NCI-H446 (cell line): ENCODE measurements around the gene DCLRE1C.
"Not testable (repeated sequence)": the region's sequence is repeated elsewhere in the genome, so short reads cannot be mapped to it uniquely, and the experiment has no call there.

Experiments used
- DNase-seq, 2 experiments: peaks; one replicate each; lab custom pipeline; 2025; lab: John Stamatoyannopoulos, UW

Gene DCLRE1C

DNA sequence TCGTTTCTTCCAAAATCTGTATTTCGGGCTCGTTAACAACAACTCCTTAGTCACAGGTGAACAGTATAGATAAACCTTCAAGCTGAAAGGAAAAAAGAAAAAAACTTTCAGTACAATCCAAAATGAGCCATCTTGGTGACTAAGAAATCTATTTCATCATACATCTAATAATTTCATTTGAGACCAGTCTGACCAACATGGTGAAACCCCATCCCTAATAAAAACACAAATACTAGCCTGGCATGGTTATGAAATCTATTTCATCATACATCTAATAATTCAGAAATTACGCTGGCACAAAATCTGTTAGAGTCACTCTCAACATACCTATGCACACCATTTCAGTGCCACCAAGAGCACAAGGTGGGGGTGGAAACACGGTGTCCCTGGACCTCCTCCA is 8.8 kb downstream of the DCLRE1C start:
- DNase-seq: no peak

DNA sequence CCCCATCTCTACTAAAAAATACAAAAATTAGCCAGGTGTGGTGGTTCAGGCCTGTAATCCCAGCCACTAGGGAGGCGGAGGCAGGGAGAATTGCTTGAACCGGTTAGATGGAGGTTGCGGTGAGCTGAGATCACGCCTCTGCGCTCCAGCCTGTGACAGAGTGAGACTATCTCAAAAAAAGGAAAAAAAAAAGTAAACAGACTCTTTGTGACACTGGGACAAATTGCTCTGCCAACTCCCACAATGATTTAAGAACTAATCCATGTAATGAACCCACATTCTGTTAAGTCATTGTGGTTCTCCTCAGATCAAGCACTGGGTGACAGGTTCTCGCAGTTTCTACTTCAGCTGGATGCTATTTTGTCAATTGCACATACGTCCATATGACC is 11.0 kb downstream of the DCLRE1C start:
- not testable (repeated sequence) for DNase-seq

DNA sequence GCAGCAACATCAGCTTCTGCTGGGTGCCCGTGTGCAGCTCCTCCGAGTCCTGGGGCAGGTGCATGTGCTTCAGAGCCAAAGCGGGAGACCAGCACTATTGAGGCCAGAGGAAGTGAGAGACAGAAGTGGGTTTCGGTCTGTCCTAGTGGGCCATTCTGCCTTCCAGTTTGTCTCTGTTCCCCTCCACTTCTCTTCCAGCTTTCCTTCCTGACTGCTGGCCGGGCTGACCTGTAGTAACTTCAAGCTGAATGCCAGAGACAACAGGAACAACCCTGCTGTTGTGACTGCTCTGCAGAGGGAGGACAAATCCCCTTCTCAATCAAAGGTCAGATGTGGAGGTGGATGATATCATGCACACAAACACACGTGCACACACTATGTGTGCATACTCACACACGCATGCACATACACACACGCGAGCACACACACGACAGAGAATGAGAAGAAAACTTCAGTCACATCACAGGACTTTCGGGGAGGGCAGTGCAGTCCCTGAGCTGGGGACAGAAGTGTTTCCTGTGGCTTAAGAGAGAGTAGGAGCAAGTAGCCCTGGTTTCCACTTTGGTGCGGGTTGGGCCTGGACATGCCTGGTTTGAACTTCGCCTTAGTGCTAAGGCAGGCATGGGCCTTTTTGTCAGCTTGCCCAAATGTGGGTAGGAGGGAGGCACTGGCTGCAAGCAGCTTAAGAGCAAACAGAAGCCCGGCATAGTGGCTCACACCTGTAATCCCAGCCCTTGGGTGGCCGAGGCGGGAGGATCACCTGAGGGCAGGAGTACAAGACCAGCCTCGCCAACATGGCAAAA is 11.5 kb downstream of the DCLRE1C start:
- not testable (repeated sequence) for DNase-seq

DNA sequence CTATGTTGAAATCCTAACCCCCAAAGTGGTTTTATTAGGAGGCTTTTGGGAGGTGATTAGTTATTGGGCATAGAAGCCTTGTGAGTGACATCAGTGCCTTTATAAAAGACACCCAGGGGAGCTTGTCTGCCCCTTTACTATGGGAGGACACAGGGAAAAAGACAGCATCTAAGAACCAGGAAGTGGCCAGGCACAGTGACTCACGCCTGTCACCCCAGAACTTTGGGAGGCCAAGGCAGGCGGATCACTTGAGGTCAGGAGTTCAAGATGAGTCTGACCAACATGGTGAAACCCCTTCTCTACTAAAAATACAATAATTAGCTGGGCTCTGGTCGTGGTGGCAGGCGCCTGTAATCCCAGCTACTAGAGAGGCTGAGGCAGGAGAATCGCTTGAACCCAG is 14.9 kb downstream of the DCLRE1C start:
- not testable (repeated sequence) for DNase-seq

DNA sequence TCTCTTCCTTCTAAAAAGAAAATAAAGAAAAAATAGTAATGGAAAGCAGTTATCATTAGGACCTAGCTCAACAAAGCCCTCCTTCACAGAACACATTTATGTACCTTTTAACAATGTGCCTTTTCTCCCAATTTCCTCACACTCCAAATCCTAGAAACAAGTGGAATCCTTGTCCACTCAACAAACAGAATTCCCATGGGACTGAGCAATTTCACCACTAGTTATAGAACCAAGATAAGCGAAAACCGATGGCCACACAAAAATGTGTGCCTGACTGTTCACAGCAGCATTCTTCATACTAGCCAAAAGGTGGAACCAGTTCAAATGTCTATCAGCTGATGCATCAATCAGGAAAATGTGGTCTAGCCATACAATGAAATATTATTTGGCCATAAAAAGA is 17.3 kb downstream of the DCLRE1C start:
- no peak for DNase-seq

DNA sequence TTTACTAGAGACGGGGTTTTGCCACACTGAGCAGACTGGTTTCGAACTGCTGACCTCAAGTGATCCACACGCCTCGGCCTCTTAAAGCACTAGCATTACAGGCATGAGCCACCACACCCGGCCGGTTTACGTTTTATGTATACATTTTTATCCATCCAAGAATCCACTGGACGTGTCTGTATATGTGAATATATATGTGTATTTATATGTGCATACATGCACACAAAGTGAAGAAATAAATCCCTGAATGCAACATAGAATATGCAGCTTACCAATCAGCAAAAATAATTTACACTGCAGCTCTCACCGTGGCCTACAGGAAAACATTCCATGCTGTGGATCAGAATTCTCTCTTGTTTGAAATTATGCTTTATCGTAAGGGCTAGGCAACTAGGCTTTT is 23.3 kb downstream of the DCLRE1C start:
- DNase-seq: no peak

DNA sequence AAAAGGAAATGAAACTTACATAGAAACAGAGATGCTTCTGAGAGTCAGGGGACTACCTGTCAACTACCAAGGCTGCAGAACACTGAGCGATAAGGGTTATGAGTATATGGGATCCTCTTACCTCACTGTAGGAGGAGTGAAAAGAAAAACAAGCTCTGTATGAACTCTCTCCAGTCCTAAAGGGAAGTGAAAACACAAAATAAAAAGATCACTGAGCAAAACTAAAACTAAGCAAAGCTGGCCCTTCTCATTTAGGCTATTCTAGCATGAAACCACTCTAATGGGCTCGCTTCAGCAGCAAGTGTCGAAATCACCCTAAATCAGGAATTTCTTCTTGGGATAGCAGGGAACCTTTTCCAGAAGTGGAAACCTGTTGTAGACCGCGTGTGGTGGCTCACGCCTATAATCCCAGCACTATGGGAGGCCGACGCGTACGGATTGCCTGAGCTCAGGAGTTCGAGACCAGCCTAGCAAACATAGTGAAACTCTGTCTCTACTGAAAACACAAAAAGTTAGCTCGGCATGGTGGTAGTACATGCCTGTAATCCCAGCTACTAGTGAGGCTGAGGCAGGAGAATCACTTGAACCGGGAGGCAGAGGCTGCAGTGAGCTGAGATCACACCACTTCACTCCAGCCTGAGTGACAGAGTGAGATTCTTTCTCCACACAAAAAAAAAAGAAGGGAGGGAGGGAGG is 27.0 kb downstream of the DCLRE1C start:
- DNase-seq: no peak

DNA sequence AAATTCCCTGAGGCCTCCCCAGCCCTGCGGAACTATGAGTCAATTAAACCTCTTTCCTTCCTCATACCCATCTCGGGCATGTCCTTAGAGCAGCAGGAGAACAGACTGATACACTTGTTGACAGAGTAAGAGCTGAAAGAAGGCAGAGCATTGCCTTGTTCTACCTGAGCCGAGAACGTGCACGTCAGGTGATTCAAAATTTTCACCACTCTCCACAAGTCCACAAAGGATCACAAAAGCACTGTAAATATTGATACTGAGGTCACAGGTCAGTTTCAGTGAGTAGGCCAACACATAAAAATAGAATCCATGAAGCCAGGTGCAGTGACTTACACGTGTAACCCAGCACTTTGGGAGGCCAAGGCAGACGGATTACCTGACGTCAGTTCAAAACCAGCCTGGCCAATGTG is 27.8 kb downstream of the DCLRE1C start:
- no peak for DNase-seq

DNA sequence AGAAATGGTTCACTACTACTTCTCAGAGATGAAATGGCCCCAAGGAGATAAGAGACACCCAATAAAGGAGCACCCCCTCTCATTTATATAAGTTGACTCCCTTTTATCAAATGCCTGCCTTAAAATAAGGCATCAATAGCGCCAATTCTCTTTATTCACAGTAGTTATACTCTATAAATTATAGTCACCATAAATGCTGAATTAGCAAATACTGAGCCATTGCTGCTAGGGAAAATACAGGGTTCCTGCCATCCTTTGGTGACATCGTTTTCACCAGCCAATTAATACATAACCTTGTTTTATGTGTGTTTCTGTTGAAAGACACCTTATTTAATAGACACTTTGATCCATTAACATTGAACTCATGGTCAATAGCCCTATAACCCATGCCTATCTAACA is 28.6 kb downstream of the DCLRE1C start:
- DNase-seq: no peak

DNA sequence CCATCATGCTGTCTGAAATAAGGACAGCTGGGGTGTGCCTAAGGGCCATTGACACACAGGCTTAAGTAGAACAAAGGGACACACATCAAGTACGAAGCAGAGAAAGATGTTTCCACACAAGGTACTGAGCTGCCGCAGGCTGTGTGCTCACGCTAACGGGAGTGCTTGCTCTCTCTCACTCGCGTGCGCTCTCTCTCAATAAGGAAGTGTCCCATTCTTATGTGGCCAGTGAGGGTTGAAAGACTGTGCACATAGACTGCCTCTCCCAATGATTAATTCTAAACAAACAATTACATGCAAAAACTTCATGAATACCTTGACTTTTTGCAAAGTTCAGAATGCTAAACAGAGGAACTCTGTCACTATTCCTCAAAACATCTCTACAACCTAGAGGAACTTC is 29.9 kb downstream of the DCLRE1C start:
- DNase-seq: no peak

DNA sequence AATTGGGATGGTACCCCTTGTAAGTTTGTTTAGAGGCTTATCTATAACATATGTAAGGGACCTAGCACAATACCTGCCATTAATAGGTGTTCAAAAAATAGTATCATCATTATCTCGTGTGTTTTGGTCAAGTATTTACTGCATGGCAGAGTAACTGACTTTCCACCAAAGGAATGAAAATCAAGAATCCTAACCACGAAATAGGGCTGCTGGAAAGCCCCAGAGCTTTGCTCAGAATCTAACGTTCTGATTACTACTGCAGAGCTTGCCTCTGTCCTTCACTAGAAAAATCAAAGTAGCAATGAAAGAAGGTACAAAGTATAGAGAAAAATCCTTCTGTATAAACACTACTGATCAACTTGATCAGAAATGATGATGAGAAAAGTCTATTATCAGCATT is 34.9 kb downstream of the DCLRE1C start:
- DNase-seq: no peak

DNA sequence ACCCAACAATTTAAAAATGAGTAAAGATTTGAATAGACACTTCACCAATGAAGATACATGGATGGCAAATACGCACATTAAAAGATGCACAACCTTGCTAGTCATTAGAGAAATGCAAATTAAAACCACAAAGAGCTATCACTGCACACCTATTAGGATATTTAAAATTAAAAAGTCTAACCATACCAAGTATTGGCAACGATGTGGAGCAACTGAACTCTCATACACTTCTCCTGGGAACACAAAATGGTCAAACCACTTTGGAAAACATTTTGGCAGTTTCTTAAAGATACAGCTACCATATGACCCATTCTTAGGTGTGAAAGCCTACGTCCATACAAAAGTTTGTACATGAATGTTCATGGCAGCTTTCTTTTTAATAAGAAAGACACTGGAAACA is 36.1 kb downstream of the DCLRE1C start:
- no peak for DNase-seq

DNA sequence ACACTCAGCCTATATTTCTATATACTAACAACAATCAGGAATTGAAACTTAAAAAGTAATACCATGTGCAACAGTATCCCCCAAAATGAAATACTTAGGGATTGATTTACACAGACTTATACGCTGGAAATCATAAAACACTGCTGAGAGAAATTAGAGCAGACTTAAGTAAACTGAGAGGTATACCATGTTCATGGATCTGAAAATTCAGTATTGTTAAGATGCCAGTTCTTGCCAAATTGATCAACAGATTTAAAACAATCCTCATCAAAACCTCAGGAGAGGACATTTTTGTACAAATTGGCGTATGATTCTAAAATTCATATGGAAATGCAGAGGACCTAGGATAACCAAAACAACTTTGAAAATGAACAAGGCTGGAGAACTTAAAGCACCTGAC is 37.3 kb downstream of the DCLRE1C start:
- DNase-seq: no peak

DNA sequence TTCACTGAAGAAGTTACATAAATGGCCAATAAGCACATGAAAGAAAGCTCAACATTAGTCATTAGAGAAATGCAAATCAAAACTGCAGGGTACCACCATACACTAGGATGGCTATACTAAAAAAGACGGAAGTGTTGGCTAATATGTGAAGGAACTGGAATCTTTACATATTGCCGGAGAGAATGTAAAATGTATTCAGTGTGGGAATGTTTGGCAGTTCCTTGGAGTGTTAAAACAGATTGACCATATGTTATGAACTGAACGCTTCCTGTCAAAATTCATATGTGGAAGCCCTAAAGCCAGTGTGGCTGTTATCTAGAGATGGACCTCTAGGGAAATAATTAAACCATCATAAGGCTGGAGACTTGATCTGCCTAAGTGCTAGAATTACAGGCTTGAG is 42.1 kb downstream of the DCLRE1C start:
- no peak for DNase-seq

DNA sequence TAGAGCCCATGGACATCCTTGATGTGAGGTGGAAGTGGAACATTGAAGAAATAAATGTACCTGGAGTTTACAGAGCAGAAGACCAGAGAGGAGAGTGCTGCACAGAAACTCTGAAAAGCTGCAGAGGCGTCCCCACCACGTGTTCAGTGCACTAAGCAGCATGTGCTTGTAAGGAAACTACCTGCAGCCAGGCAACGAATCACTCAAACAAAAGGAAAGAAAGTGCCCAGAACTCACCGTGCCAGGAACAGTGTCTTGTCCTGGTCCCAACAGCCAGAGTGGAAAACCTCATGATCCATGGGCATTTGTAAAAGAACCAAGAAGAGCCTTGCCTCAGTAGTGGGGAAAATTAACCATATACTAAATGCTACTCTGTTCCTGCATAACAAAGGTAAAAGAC is 42.9 kb downstream of the DCLRE1C start:
- DNase-seq: no peak

DNA sequence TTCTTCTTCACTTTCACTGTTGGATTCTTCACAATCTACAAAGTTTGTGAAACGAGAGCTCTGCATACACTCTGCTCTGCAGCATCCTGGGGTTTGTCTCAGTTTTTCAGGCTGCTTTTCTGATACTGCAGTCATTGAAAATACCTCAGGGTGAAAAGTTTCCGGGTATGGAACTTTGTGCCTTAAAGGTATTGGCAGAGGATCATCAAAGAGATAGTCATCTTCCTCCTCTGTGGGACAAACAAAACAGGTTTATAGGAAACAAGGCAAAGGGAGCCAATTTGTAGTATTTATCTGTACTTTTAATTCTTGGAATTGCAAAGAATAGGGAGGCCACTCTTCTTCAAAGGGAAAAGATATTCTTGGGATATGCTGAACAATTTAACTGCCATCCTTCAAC is 44.8 kb downstream of the DCLRE1C start:
- DNase-seq: no peak

DNA sequence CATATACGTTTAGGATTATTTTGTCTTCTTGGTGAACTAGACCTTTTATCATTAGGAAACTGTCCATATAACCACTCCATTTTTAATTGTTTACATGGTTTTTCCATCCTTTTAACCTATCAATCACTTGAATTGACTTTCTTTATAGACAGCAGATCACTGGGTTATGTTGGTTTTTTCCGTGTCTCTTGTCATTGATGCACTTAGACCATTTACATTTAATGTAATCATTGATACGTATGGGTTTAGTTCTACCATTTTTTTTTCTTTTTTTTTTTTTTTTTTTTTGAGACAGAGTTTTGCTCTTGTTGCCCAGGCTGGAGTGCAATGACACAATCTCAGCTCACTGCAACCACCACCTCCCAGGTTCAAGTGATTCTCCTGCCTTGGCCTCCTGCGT is 46.3 kb downstream of the DCLRE1C start:
- DNase-seq: not testable (repeated sequence)

DNA sequence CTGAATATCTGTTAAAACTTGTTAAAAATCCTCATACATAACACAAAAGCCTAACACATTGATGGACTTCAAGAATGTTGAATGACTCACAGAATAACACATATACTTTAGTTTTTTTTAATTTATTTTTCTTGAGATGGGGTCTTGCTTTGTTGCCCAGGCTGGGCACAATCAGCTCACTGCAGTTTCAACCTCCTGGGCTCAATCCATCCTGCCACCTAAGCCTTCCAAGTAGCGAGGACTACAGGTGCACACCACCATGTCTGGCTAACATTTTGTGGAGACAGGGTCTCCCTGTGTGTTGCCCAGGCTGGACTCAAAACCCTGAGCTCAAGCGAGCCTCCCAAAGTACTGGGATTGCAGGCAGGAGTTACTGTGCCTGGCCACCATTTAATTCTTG is 47.1 kb downstream of the DCLRE1C start:
- no peak for DNase-seq

DNA sequence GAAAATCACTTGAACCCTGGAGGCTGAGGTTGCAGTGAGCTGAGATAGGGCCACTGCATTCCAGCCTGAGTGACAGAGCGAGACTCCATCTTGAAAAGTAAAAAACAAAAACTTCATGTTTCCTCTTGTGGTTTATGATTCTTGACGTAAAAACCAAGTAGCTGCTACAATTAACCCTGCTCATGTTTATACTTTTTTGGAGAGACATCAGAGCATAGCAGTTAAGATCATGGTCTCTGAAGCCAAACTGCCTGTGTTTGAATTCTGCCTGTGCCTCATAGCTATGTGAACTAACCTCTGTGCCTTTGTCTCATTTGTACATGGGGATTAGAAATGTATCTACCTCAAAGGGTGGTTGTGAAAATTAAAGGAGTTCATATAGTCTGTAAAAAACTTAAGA is 48.0 kb downstream of the DCLRE1C start:
- DNase-seq: no peak

DNA sequence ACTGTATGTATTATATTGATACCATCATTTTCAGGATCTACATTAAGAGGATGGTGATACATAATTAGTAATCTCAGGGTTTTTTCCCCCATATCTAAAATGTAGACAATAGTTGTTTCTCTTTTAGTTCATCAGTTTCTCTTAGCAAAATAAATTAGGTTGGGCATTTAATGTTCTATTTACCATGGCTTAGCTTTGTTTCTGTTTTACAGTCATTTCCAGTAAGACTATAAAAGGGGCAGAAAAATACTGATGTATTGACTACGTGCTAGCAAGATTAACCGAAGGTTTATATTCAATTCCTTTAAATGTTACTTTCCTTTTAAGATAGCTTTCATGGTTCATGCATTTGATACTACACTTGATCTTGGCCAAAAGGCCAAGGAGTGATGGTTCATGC is 49.0 kb downstream of the DCLRE1C start:
- DNase-seq: no peak

DNA sequence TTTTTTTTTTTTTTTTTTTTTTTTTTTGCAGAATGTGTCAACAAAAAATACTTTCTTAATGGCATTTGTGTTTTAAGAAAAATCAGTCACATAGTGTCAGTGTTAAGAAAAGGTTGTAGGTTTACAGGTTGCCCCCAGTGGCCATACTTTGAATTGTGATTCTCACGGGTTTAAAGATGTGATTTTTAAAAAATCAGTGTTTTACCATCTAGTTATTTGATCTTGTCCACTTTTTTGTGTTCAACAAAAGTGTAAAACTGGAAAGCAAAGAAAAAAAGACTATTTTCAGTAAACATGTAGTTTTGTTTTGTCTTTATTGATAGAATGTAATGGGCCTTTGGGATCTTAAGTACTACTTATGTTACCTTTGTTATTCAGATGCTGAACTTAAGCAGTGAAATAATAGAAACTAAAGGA is 49.6 kb downstream of the DCLRE1C start:
- peak in 1 of 2 experiments; percentile 11 for DNase-seq

DNA sequence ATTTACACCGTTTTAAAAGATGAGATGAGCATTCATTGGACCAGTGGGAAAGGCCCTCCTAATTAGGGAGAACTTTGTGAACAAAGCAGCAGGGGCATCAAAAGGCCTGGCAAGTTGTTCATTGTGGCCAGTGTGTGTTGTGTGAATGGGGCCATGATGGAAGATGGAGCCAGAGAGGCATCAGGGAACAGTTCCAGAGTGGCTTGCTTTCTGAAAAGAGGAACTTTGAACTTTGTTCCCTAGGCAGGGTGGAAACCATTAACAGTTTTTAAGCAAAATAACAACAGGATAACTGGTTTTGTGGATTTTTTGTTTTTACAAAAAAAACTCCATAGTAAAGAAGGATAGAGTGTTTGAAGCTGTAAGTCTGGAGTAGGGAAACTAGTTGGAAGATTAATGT is 62.7 kb downstream of the DCLRE1C start:
- DNase-seq: no peak

DNA sequence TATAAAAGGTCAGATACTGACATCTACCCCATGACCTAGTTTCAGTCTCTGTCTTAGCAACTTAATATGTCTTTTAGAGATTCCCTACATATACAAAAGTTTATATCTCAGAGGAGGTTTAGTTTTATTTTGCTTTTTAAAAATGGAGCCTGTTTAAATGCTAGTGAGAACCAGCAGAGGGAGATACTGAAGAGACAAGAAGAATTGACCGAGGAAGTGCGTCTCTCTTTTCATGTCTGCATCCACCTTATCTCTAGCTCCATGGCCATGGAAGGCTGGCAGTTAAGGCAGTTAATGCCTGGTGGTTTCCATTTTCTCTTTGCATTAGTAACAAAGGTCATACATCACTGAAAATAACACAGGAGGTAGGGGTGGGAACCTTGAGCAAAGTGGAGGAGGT is 64.6 kb downstream of the DCLRE1C start:
- DNase-seq: no peak

DNA sequence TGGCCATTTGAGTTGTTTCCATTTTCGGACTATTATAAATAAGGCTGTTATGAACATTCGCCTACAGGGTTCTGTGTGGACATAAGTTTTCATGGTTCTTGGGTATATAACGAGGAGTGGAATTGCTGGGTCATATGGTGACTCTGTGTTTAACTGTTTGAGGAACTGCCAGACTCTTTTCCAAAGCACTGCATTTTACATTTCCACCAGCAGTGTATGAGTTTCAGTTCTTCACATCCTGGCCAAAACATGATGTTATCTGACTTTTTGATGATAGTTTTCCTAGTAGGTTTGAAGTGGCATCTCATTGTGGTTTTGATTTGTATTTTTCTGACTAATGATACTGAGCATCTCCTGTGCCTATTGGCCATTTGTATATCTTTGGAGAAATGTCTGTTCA is 69.8 kb downstream of the DCLRE1C start:
- DNase-seq: no peak
